HL-60 (cell line): Measurements from ENCODE around the gene SIPA1L3.

Source experiments
- DNase-seq, 2 experiments: peaks; one replicate each; pipeline ENCODE4 v3.0.0-alpha.2; 2010 to 2020; ENCODE audit warnings: low read depth in 1 of 2, low spot score in 1 of 2
- H3K27ac ChIP-seq: fragments of 250-450 bp; sonication (Bioruptor Pico); replicated peaks from 2 replicates; pipeline ENCODE4 v1.5.1; 2020; ENCODE audit warnings: mild to moderate bottlenecking, moderate library complexity
- H3K27me3 ChIP-seq: fragments of 250-450 bp; sonication (Bioruptor Pico); 2 replicates; pipeline ENCODE4 v1.5.1; 2021; ENCODE audit warnings: mild to moderate bottlenecking, moderate library complexity; ENCODE audit not compliant: insufficient read depth, poor library complexity, severe bottlenecking
- H3K4me3 ChIP-seq: replicated peaks from 2 replicates; pipeline ENCODE4 v1.5.1; 2011; ENCODE audit warnings: mild to moderate bottlenecking, control low read depth, low read length; ENCODE audit not compliant: insufficient read depth
- CTCF ChIP-seq: IDR thresholded peaks from one replicate; pipeline ENCODE4 v1.5.1; 2011; ENCODE audit warnings: low read length, control low read depth, inconsistent platforms; ENCODE audit not compliant: insufficient read depth
- GABPA ChIP-seq: IDR thresholded peaks from 2 replicates; pipeline ENCODE4 v1.6.1; 2012; ENCODE audit warnings: low read depth
- POLR2AphosphoS5 ChIP-seq: IDR thresholded peaks from 2 replicates; pipeline ENCODE4 v1.6.1; 2012; ENCODE audit warnings: low read depth
- REST ChIP-seq: IDR thresholded peaks from 2 replicates; pipeline ENCODE4 v1.6.1; 2012; ENCODE audit warnings: low read depth; ENCODE audit not compliant: insufficient replicate concordance
- SPI1 ChIP-seq: IDR thresholded peaks from 2 replicates; pipeline ENCODE4 v1.6.1; 2012; ENCODE audit warnings: low read depth, mild to moderate bottlenecking, borderline replicate concordance

Gene SIPA1L3

GRCh38 chr19:38190793-38191192 is 283.8 kb downstream of the SIPA1L3 start:
- Histone ChIP-seq H3K27ac (no peak overlapping the region), H3K4me3 (no peak overlapping the region), H3K27me3 (no peaks in the 10 kb centered on the region)
- no peak for DNase-seq
- TF ChIP-seq GABPA (no peak), SPI1 (no peak), REST (no peak), POLR2AphosphoS5 (no peak), CTCF (no peak)

GRCh38 chr19:38191747-38192146 is 284.7 kb downstream of the SIPA1L3 start:
- Histone ChIP-seq H3K4me3 (no peak overlapping the region), H3K27me3 (no peaks in the 10 kb centered on the region), H3K27ac (no peak overlapping the region)
- DNase-seq = no peak
- TF ChIP-seq CTCF (no peak), SPI1 (no peak), GABPA (no peak), POLR2AphosphoS5 (no peak), REST (no peak)

- H3K27ac ChIP-seq = no peak overlapping the region
- no peak overlapping the region for H3K4me3 ChIP-seq
- no peaks in the 10 kb centered on the region for H3K27me3 ChIP-seq
- TF ChIP-seq POLR2AphosphoS5 (no peak), SPI1 (no peak), REST (no peak), GABPA (no peak), CTCF (no peak)
- DNase-seq = no peak
Measured at GRCh38 chr19:38193445-38193844, 286.4 kb downstream of the SIPA1L3 start.
